Hematopoietic multipotent progenitor cell treated with erythropoietin and hydrocortisone succinate and interleukin-3 and kit ligand, for 8 days (in vitro differentiated cells): Measurements from ENCODE around the gene SLC25A11.
"Not testable (repeated sequence)": the region's sequence is repeated elsewhere in the genome, so short reads cannot be mapped to it uniquely, and the experiment has no call there.

ENCODE experiments used
- DNase-seq: peaks from one replicate; pipeline ENCODE4 v3.0.0-alpha.2; 2015

Gene SLC25A11

GRCh38 chr17:4945176-4945943 lies 5.5 kb upstream of the SLC25A11 start:
- peak; percentile 87 for DNase-seq

GRCh38 chr17:4944554-4945175 lies 4.8 kb upstream of the SLC25A11 start:
- DNase-seq = peak; percentile 23

- peak; percentile 76 for DNase-seq
Measured at GRCh38 chr17:4944163-4944553, 4.3 kb upstream of the SLC25A11 start.

- DNase-seq = no peak
Measured at GRCh38 chr17:4942760-4943508, 3.1 kb upstream of the SLC25A11 start.

- DNase-seq = peak; percentile 23
Measured at GRCh38 chr17:4941319-4941610, 1.4 kb upstream of the SLC25A11 start.

GRCh38 chr17:4940555-4941318 lies 891 bp upstream of the SLC25A11 start:
- no peak for DNase-seq

GRCh38 chr17:4939546-4939795 lies 375 bp downstream of the SLC25A11 start:
- no peak for DNase-seq

GRCh38 chr17:4938688-4939545 lies 929 bp downstream of the SLC25A11 start:
- DNase-seq = peak; percentile 35

- no peak for DNase-seq
Measured at GRCh38 chr17:4938069-4938491, 1.8 kb downstream of the SLC25A11 start.

- DNase-seq = no peak
Measured at GRCh38 chr17:4937553-4937952, 2.3 kb downstream of the SLC25A11 start.

GRCh38 chr17:4936436-4936835 lies 3.4 kb downstream of the SLC25A11 start:
- no peak for DNase-seq

- DNase-seq = no peak
Measured at GRCh38 chr17:4935650-4936049, 4.2 kb downstream of the SLC25A11 start.

GRCh38 chr17:4934173-4934979 lies 5.5 kb downstream of the SLC25A11 start:
- DNase-seq = peak; percentile 60

GRCh38 chr17:4933646-4934045 lies 6.2 kb downstream of the SLC25A11 start:
- no peak for DNase-seq

- DNase-seq = no peak
Measured at GRCh38 chr17:4932756-4933155, 7.1 kb downstream of the SLC25A11 start.

GRCh38 chr17:4931963-4932362 lies 7.9 kb downstream of the SLC25A11 start, which contains the start of gene GP1BA:
Gene GP1BA, plus strand, starts transcription at chr17:4932277. Its CDS starts 328 bp downstream, at chr17:4932605.
- peak; percentile 12 for DNase-seq

- no peak for DNase-seq
Measured at GRCh38 chr17:4928881-4929280, 11.0 kb downstream of the SLC25A11 start.

GRCh38 chr17:4926577-4927335 lies 13.1 kb downstream of the SLC25A11 start:
- DNase-seq = not testable (repeated sequence)

GRCh38 chr17:4921320-4921719 lies 18.5 kb downstream of the SLC25A11 start:
- DNase-seq = no peak

GRCh38 chr17:4920351-4921048 lies 19.3 kb downstream of the SLC25A11 start:
- no peak for DNase-seq
